Measurements from ENCODE around the gene CUL2.
A peak's percentile ranks its signal among the peaks of the same experiment; 100 is the strongest.

The CUL2 gene

DNA sequence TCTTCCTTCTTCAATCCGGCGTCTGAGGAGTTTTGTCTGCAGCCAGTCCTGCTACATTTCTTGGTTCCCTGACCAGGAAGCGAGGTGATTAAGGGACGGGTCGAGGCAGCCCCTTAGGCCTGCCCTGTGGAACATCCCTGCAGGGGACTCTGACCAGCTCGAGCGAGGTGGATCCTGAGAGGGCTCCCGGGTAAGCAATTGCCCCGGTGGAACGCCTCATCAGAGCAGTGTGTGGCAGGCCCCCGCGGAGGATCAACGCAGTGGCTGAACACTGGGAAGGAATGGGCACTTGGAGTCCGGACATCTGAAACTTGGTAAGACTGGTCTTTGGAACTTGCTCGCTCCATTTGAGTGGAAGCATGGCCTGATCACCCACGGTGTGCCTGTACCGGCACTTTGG is 121.0 kb downstream of the CUL2 start:
- H3K36me3 ChIP-seq = no peaks in the 10 kb centered on the region
- peaks cover 7% of the 10 kb centered on the region for H3K9me3 ChIP-seq
- H3K27me3 ChIP-seq = no peaks in the 10 kb centered on the region
- H3K4me1 ChIP-seq = no peaks in the 10 kb centered on the region
- TF ChIP-seq Cebpa-rat (IDR thresholded peaks at IDR 0.05) = no peak
- H3K27ac ChIP-seq = no peak overlapping the region
- H3K9ac ChIP-seq = no peak overlapping the region
- no peak overlapping the region for H3K4me3 ChIP-seq
- no peak overlapping the region for H3K4me2 ChIP-seq
- H4K20me1 ChIP-seq = no peaks in the 10 kb centered on the region

DNA sequence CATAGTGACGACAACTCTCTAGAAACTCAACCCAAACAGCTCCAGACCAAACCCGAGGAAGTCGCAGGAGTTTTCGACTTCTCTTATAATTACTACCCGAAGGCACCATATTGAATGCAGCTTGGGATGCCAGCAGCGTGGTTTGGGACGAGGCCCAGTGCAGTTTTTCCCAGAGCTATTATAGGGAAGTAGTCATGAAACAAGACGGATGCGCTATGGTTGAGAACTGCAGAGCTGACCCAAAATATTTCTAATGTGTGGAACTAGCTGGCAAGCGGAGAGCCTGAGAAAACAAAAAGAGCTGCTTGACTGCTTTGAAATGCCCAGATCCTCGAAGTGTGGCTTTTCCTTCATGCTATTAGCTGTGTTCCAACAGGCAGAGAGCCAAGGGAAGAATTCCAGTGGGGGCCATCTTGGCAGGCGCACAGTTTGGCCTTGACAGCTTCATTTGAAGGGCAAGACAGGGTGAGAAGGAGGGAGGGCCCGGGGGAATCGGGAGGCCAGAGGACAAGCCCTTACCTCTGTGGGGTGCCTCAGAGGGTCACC is 122.7 kb downstream of the CUL2 start:
- Histone ChIP-seq H3K9ac (no peak overlapping the region), H3K36me3 (no peaks in the 10 kb centered on the region), H4K20me1 (no peaks in the 10 kb centered on the region), H3K27ac (no peak overlapping the region), H3K4me3 (no peak overlapping the region), H3K9me3 (no peaks in the 10 kb centered on the region), H3K4me2 (no peak overlapping the region), H3K27me3 (no peaks in the 10 kb centered on the region), H3K4me1 (no peaks in the 10 kb centered on the region)
- TF ChIP-seq Cebpa-rat (IDR thresholded peaks at IDR 0.05) = no peak

DNA sequence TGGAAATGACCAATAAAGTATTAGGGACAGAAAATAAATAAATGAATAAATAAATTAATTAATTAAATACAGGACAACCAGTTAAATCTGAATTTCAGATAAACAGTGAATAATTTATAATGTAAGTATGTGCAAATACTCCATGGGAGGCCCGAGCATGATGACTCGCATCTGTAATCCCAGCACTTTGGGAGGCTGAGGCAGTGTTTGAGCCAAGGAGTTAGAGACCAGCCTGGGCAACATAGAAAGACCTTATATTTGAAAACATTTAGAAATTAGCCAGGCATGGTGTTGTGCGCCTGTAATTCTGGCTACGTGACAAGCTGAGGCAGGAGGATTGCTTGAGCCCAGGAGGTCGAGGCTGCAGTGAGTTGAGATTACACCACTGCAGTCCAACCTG is 123.7 kb downstream of the CUL2 start:
- Histone ChIP-seq H3K27ac (no peak overlapping the region), H3K9me3 (no peaks in the 10 kb centered on the region), H3K4me3 (no peak overlapping the region), H3K9ac (no peak overlapping the region), H3K36me3 (no peaks in the 10 kb centered on the region), H4K20me1 (no peaks in the 10 kb centered on the region), H3K4me1 (no peaks in the 10 kb centered on the region), H3K4me2 (no peak overlapping the region), H3K27me3 (no peaks in the 10 kb centered on the region)
- TF ChIP-seq Cebpa-rat (IDR thresholded peaks at IDR 0.05) = no peak

DNA sequence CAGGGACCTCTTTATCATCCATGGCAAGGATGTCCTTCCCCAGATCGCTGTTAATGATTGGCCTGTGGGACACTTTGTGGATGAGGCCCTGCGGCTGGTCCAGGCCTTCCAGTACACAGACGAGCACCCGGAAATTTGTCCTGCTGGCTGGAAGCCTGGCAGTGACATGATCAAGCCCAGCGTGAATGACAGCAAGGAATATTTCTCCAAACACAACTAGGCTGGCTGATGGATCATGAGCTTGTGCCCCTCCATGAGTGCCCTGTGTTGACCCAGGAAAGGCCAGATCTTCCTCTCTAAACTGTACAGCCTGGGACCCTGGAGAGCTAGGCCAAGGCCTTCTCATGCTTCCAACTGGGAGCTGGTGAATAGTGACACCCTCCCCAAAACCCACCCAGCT is 124.1 kb downstream of the CUL2 start:
- Histone ChIP-seq H3K4me3 (no peak overlapping the region), H3K9me3 (no peaks in the 10 kb centered on the region), H3K4me2 (no peak overlapping the region), H3K4me1 (no peaks in the 10 kb centered on the region), H3K27me3 (no peaks in the 10 kb centered on the region), H3K9ac (no peak overlapping the region), H3K27ac (no peak overlapping the region), H3K36me3 (no peaks in the 10 kb centered on the region), H4K20me1 (no peaks in the 10 kb centered on the region)
- no peak for TF ChIP-seq Cebpa-rat (IDR thresholded peaks at IDR 0.05)

DNA sequence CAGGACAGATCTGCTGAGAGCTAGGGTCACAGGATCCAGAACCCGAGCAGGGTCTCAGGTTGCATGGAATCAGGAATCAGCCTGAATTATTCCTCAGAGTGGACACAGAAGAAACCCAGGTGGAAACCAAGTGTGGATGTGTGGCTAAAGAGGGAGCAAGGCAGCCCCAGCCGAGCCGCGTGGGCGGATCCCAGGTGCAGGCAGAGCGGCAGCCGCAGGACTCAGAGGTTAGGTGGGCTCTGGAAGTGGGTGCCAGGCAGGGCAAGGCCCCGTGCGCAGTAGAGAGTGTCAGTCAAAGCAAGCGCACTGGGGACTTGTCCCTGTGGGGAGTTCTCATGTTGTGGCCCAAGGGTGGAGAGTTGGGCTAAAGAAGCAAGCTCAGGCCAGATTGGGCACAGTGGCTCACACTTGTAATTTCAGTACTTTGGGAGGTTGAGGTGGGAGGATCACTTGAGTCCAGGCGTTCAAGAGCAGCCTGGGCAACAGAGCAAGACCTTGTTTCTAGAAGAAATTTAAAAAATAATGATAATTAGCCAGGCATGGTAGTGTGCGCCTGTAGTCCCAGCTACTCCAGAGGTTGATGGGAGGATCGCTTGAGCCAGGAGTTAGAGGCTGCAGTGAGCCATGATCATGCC is 125.9 kb downstream of the CUL2 start:
- no peak overlapping the region for H3K9ac ChIP-seq

DNA sequence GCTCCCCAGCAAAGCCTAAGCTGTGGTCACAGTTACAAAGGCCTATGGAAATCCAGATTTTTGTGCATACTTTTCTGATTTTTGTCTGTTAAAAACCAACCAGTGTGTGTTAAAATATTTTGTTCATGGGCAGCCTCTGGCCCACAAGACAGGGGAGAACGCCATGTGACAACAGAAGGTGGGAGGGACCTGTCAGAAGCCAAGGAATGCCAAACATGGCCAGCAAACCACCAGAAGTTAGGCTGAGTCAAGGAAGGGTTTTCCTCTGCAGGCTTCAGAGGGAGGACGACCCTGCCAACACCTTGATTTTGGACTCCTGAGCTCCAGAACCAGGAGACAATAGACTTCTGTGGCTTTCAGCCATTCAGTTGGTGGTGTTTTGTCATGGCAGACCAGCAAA is 127.3 kb downstream of the CUL2 start:
- H3K27ac ChIP-seq = no peak overlapping the region
- H3K4me2 ChIP-seq = no peak overlapping the region
- no peak overlapping the region for H3K4me3 ChIP-seq
- no peak overlapping the region for H3K9ac ChIP-seq
- H3K9me3 ChIP-seq = no peaks in the 10 kb centered on the region
- H4K20me1 ChIP-seq = no peaks in the 10 kb centered on the region
- peaks cover 13% of the 10 kb centered on the region for H3K4me1 ChIP-seq
- TF ChIP-seq Cebpa-rat (IDR thresholded peaks at IDR 0.05) = no peak
- H3K27me3 ChIP-seq = no peaks in the 10 kb centered on the region
- no peaks in the 10 kb centered on the region for H3K36me3 ChIP-seq

More for the DNA sequence above, 125.9 kb downstream of the CUL2 start:
- peaks cover 10% of the 10 kb centered on the region for H3K4me1 ChIP-seq
- TF ChIP-seq Cebpa-rat (IDR thresholded peaks at IDR 0.05) = no peak
- H3K36me3 ChIP-seq = no peaks in the 10 kb centered on the region
- H3K4me2 ChIP-seq = no peak overlapping the region
- H3K27ac ChIP-seq = no peak overlapping the region
- no peaks in the 10 kb centered on the region for H4K20me1 ChIP-seq
- no peaks in the 10 kb centered on the region for H3K9me3 ChIP-seq
- no peak overlapping the region for H3K4me3 ChIP-seq
- no peaks in the 10 kb centered on the region for H3K27me3 ChIP-seq

DNA sequence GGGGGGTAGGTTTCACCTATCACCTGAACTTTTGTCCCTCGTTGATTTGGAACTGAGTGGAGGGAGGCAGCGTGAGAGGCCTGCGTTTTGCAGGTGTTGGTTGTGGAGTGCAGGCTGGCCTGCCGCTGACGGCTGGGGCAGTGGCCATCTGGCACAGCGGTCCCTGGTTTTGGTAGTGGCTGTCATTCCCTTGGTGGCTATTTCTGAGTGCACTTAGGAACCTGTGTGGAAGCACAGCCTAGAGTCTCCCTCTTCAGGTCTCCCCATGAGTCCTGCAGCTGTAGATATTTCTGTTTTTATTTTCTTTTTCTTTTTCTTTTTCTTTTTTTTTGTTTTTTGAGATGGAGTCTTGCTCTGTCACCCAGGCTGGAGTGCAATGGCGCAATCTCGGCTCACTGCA is 129.2 kb downstream of the CUL2 start:
- H3K4me1 ChIP-seq = peaks cover 13% of the 10 kb centered on the region
- no peaks in the 10 kb centered on the region for H3K9me3 ChIP-seq
- no peak overlapping the region for H3K27ac ChIP-seq
- H3K27me3 ChIP-seq = no peaks in the 10 kb centered on the region
- no peak overlapping the region for H3K4me2 ChIP-seq
- H3K4me3 ChIP-seq = no peak overlapping the region
- H3K36me3 ChIP-seq = no peaks in the 10 kb centered on the region
- no peak overlapping the region for H3K9ac ChIP-seq
- H4K20me1 ChIP-seq = no peaks in the 10 kb centered on the region
- TF ChIP-seq Cebpa-rat (IDR thresholded peaks at IDR 0.05) = no peak

DNA sequence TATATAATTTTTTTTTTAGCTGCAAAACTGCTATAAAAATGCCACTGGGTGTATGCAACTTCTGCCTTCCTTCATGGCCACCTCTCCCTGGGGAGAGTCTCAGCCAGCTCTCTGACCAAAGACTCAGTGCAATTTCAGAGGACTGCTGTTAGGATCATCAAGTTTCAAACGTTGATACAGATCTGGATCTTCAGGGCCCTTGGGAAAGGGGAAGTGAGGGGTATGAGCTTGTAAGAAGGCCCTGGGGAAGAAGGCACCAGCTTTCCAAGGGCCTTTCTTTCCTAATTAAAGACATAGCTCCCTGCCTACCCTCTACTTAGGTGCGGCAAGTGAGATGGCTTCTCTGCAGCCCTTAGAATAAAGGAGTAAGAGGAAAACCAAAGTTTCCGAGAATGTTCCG is 130.4 kb downstream of the CUL2 start:
- Histone ChIP-seq H3K27ac (no peak overlapping the region), H3K4me3 (no peak overlapping the region), H3K4me1 (peaks cover 13% of the 10 kb centered on the region), H3K27me3 (no peaks in the 10 kb centered on the region), H3K9me3 (no peaks in the 10 kb centered on the region), H3K4me2 (0 out of 2 replicates have a peak overlapping the region, but pooled peaks have one; percentile 12), H4K20me1 (no peaks in the 10 kb centered on the region), H3K36me3 (no peaks in the 10 kb centered on the region), H3K9ac (no peak overlapping the region)
- TF ChIP-seq Cebpa-rat (IDR thresholded peaks at IDR 0.05) = no peak

DNA sequence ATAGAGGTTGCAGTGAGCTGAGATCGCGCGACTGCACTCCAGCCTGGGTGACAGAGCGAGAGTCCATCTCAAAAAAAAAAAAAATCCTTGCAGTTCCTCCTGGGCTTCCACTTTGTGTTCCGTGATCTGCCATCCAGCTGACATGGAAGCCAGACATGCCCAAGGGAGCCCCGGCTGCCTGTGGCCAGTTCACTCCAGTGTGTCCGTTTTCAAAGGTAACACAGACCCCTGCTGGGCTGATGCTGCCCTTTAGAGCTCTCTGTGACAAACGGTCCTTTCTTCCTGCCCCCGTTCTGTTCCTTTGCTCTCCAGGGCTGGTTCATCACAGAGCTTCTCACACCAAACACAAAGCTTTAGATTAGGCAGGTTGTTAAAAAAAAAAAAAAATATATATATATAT is 130.8 kb downstream of the CUL2 start:
- no peaks in the 10 kb centered on the region for H3K36me3 ChIP-seq
- no peaks in the 10 kb centered on the region for H3K27me3 ChIP-seq
- no peaks in the 10 kb centered on the region for H3K9me3 ChIP-seq
- H4K20me1 ChIP-seq = no peaks in the 10 kb centered on the region
- H3K4me1 ChIP-seq = peaks cover 13% of the 10 kb centered on the region
- no peak overlapping the region for H3K9ac ChIP-seq
- no peak overlapping the region for H3K27ac ChIP-seq
- TF ChIP-seq Cebpa-rat (IDR thresholded peaks at IDR 0.05) = no peak
- no peak overlapping the region for H3K4me2 ChIP-seq
- no peak overlapping the region for H3K4me3 ChIP-seq
